ENCODE results near the gene TNIK.
"Not testable (repeated sequence)": the region's sequence is repeated elsewhere in the genome, so short reads cannot be mapped to it uniquely, and the experiment has no call there.

The TNIK gene

DNA sequence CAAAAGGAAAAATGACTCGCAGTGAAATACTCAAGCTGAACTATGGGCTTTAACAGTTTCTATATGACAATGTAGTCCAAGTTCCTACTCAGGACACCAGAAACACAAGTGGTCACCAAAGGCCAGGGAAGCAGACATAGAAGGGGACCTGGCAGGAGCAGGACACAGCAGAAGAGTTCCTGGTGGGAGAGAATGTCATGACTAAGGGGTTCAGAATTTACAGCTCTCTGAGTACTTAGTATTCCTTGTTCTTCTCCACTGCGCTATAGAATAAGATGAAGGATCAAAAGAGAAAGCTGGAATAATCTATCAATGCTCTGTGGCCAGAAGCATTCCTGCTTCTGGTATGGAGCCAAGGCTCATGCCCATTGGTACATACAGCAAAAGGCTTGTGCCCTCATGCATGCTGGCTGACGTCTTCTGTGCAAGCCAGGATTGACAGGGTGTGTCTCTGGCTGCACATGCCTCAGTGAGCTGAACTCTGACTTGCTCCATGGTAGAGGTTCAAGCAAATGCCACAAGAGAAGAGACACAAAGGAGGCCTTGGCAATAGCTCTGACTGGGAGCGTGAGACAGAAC, 305.0 kb downstream of the TNIK start:
- DNase-seq: no peak

DNA sequence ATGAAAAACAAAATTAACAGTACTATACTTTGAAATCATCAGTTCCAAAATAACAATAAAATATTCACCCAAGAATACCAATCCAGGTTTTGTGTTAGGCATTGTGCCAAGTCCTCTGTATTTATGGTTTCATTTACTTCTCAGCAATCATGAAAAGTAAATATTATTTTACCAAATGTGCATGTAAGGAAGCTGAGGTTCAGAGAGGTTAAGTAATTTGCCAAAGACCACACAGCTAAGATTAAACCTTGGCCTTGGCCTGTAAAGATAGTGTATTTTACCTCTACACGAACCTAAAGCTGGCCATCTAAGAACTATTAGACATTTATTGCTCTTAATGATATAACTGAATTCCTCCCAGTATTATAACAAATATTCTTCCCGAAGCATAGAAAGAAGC, 309.3 kb downstream of the TNIK start:
- no peak for DNase-seq

DNA sequence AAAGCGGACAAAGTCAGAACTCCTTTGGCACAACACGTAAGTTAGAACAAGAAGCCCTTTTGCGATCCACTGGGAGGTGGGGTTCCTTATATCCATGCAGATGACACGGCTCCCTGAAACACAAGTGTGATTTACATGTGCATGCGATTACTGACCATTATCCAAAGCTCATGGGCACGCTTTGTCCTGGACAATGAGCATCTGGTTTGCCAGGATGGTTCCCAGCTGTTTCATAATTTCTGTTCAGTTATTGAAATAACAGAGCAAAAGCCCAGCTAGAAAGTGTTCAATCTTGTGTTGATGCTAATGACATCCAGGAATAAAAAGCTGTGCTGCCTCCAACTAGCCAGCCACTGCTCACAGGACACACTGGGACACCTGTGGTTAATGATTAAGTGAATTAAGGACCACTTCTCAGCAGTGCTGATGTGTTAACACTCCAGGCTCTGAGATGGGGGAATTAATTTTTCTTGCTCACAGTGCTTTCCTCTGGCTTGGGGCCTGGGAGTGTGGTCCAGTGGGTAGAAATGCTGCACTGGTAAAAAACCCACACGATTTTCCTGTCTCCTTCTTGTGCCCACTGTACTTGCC, 310.6 kb downstream of the TNIK start:
- DNase-seq: no peak

DNA sequence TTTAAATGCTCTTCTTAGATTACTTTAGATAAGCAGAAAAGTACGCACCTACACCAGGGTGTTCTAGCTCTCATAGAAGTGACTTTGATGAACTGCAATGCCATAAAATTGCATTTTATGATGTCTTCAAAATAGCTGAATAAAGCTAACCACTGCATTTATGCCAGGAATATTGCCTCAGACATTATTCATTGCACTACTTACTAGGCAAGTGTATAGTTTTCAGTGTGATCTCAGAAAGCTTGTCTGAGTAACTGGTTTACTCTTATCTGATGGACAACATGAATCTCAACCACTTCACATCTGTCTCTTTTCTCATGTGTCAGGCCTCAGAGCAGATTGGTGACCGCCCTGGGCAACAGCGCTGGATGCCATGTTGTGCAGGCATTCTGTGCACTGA, 314.4 kb downstream of the TNIK start:
- no peak for DNase-seq

DNA sequence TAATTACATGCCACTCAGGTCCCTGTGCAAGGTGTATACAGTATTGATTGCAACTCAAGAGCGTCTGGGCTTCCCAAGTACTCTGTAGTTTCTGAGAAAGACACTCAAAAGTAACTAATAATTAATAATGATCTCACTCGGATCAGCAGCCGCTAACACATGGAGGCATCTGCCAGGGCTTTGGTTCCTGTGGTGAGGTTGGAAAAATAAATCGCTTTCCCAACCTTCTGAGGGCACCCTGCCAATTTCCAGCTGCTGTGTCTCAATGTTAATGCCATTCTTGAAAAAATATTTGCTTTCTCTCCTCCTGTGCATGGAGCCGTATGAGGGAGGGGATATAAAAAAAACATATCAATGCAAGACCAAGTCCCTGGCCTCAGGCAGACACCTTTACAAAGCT, 317.2 kb downstream of the TNIK start:
- no peak for DNase-seq

DNA sequence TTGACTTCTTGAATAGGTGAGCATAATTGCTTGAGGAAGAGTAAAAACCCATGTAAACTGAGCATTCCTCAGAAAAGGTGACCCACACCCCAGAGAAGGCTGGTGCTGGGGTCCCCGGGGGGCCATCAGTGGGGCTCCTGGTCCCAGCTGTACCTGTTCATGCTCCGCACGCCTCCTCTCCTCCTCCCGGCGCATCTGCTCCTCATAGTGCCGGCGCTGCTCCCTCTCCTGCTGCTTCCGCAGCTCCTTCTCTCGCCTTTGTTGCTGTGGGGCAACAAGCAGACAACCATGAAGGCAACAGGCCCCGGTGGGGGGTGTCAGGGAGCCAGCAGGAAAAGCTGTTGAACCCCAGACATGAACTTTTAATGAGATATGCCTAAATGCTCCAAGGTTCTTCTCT, 320.0 kb downstream of the TNIK start:
- no peak for DNase-seq

DNA sequence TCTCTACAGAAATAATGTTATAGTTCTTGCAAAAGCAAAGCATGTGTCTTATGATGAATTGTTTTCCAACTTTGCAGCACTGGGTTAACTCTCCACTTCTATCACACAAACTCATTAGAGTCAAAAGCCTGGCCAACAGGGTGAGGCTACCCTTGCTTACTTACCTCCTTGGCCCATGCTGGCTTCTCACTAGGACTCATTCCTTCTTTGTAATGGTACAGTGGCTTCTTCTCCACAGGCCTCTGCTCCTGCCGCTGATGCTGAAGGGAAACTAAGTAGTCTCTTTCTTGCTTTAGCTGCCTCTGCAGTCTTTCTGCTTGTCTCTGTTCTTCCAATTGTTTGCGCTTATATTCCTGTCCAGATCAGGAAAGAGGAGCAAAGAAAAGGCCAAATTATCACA, 322.2 kb downstream of the TNIK start:
- no peak for DNase-seq

DNA sequence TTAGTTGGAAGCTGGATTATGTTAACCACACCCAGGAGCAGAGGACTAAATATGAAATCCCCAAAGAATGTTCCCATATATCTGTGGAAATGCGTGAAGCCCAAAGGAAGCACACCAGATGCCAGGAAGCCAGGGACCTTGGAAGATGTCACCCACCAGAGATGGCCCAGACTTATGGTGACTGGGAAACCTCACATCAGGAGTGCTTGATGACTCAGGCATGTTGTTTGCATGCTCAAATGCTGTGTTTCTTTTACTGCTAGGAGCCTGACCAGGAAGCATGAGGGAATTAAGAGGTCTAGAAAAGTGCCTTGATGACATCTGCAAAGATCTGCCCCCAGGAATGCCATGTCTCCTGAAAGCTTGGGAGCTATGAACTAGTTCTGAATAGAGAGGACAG, 324.7 kb downstream of the TNIK start:
- no peak for DNase-seq

DNA sequence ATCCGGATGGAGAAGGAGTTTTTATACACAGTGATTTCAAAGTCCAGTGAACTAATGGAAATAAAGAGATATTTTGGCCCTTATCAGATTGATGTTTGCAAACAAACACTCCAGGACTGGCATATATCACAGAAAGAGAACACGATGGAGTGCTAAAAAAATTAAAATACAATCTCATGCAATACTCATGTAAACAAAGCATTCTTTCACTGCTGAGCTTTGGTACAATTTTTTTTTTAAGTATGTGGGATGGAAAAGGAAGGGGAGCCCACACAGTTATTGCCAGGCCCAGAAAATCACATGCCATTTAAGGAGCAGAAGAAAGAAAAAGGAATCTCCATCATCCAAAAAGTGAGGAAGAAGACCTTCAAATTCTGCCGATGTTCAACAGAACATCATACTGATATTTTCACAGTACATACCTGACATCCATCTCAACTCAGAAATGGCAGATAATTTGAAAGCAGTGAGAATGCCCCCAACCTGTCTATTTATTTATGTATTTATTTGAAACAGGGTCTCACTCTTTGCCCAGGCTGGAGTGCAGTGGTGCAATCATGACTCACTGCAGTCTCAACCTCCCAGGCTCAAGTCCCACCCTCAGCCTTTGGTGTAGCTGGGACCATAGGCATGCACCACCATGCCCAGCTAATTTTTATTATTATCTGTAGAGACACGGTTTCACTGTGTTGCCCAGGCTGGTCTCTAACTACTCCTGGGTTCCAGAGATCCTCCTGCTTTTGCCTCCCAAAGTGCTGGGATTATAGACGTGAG, 326.2 kb downstream of the TNIK start:
- DNase-seq: no peak

DNA sequence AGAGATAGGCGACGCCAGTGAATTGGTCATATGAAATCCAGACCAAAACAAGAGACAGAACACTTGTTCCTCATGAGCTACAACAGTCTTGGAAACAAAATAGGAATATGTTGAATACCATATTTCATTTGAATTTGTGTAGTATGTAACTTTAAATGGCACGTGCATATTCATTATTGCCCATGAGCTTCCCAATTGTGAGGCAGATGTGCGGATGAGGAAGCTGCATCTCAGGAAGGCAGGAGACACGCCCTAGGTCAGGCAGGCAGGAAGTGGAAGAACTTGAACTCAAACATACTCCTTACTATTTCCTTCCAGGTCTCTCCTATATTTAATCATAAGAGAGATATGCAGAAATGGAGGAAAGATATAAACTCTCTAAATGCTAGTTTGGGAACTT, 326.9 kb downstream of the TNIK start:
- DNase-seq: no peak

DNA sequence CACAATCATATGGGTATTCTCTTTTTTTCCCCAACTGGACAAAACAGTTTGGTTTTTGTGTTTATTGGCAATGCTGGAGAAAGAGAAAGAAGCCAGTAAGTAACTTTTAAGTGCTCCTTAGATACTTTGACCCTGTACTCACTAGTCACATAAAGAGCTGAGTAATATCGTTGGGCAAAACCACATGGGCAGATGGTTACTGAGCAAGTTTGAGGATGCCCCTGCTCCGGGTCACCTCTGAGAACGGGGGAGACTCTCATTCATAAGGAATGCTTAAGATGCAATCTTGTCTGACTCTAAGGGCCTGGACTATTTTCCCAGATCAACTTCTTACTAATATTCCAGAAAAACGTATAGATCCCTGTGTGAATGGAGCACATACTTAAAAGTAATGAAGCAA, 327.3 kb downstream of the TNIK start:
- DNase-seq: no peak

DNA sequence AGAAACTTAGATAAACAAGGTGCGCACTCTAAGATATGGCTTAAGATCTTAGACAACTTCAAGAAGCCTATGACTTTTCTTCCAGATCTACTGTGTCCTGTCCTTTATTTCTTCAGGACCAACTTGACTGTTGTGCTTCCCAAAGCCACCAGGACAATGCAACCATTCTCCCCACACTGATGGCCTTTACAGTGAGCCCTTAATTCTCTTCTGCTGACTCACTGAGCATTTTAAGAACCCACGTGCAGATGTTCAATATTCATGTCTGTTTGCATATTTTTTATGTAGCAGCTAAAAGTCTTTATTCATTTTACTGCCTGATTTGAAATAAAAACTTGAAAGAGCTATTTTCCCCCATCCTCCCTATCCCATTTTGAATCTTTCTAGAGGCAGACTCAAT, 330.4 kb downstream of the TNIK start:
- DNase-seq: no peak

DNA sequence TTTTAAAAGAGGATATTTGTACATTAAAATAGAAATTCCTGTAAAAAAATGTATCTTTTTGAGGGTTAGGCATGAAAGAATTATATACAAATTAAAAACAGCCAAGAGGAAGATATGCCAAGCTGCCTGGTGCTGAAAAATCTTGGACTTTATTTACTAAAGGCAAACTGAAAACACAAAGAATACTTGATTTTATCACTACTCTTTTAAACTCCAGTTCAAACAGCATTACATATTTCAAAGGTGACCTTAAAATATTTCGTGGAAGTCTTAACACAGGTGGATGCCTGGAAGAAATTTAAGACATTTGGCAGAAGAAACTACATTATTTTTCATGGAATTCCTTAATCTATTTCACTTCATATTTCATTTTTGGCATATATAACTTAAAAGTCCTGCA, 332.6 kb downstream of the TNIK start:
- no peak for DNase-seq

DNA sequence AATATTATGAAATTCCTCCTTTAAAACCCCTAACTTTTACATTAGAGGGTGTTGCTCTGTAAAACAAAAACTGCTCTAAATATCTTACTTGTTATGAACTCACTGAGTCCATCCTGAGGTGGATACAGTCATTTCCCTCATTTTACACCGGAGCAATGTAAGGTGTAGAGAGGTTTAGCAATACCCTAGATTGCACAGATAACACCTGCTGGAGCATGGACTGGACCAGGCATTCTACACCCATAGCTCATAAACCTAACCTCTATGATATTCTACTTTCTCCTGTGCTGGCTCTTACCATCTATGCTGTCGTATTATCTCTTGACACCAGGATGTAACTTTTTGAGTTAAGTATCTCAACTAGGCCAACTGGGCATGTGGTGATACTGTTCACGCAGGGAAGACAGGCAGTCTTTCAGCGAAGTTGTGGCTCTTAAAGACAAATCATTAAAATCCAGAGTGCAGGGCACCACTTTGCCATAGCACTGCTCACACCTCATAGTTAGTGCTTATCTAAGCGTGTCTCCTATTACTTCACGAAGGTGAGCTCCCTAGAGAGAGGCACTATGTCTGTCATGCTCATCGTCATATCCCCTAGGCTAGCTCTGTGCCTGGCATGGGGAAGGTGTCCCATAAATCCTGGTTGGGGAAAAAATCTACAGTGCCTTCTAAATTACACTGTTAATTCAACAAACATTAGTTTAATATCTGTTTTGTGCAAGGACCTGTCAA, 333.6 kb downstream of the TNIK start:
- no peak for DNase-seq

DNA sequence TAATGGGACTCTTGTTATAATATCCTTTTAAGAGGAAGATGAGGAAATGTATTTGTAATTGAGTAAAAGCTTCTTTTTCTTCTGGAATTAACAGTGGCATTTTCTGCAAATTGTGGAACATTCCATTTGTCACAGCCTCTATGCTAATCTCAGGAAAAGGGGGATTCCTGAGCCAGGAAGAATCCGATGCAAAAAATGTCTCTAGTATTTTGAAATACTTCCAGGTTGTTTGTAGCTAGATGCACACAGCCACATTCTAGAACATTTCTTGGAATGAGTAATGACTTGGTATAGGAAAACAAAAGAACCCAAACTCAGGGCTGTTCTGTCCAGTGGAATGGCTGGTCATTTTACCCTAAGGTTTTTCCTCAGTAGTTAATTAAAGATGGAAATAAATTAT, 335.2 kb downstream of the TNIK start:
- no peak for DNase-seq

DNA sequence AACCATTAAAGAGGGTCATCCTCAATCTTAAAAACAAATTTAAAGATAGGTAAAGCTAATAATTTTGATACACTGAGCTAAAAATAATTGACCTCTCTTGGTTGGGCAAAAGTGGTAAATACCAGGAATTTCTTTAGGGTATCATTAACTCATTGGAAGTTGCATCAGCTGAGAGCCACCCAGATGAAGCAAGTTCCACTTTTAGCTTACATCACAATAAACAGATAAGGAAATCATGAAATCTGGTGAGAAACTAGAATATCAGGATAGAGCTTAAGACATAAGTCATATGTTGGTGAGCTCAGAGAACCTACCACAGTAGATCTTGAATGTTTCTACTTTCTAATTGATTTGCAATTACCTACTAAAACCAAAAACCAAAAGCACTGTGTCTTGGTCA, 336.3 kb downstream of the TNIK start:
- DNase-seq: no peak

DNA sequence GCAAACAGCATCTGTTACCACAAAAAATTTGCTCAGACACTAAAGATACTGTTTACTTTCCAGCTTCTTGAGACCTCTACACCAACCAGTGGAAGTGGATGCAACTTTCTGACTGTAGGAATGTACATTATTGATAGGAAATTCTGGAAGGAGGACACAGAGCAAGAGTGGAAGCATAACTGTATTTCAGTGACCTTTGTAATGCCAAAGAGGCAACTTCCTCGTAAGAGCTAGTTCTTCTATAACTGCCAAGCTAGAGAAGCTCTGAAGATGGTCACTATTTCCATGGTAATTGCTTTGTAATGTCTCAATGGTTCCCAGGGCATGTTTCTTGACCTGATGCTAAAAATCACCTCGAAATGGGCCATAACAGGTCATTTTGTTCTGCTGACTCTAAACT, 337.3 kb downstream of the TNIK start:
- no peak for DNase-seq

DNA sequence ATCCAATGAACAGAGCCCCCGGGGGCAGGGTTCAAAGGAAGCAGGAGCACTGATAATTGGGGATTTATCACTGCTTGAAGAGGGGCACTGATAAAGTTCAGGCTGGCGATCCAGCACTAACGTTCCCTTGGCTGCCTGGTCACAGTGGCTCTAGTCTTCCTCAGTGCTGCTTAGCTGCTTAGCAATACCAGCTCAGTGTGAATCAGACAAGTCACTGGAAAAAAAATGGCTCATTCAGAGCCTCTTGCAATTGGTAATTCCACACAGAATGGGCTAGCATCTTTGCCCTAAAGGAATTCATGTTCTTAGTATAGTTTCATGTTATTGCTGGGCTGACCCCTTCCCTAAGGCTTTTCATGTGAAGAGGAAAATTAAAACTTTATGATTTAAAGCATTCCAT, 338.0 kb downstream of the TNIK start:
- no peak for DNase-seq

DNA sequence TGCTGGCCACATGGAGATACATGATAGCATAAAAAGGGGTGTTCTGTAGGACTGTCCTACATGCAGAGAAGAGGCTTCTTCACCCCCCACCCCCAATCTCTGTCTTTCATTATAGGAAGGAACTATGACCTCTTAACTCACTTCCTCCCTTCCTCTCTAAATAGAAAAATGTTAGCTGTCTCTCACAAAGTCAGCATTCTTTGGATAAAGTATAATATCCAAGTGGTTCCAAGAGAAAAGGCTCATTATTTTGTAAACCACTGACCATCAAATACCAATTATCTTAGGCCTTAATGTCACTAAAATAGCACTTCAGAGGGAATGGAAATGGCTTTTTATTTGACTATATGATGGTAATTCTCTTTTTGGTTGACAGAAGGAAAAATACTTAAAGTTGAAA, 338.4 kb downstream of the TNIK start:
- DNase-seq: no peak

DNA sequence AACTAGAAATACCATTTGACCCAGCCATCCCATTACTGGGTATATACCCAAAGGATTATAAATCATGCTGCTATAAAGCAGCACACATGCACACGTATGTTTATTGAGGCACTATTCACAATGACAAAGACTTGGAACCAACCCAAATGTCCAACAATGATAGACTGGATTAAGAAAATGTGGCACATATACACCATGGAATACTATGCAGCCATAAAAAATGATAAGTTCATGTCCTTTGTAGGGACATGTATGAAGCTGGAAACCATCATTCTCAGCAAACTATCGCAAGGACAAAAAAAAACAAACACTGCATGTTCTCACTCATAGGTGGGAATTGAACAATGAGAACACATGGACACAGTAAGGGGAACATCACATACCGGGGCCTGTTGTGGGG, 340.8 kb downstream of the TNIK start:
- DNase-seq: not testable (repeated sequence)

DNA sequence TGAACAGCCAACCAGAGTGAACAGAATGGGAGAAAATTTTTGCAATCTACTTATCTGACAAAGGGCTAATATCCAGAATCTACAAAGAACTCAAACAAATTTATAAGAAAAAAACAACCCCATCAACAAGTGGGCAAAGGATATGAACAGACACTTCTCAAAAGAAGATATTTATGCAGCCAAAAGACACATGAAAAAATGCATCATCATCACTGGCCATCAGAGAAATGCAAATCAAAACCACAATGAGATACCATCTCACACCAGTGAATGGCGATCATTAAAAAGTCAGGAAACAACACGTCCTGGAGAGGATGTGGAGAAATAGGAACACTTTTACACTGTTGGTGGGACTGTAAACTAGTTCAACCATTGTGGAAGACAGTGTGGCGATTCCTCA, 341.2 kb downstream of the TNIK start:
- not testable (repeated sequence) for DNase-seq

DNA sequence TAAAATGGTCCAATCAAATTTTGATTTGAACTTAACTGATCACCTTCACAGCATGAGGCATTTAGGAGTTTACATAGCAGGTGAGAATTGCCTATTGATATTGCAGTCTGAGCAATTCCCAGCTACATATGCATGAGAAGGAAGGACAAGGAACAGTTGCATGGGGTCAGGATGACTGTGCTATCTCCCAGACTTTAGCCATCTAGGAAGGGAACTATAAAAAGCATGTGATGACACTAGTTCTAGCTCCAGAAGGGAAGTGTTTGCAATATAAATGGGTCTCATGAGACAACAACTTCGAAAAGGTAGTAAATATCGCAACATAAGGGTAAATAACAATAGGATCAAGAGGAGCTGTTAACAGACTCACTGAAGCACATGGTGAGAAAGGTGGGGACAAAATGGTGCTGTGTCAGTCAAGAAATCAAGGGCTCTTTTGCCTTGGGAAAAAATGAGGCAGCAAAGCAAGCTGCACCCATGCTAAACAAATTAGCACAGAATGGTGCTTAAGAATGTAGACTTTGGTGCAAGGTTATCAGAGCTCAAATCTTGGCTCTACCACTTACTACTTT, 343.3 kb downstream of the TNIK start:
- DNase-seq: no peak

DNA sequence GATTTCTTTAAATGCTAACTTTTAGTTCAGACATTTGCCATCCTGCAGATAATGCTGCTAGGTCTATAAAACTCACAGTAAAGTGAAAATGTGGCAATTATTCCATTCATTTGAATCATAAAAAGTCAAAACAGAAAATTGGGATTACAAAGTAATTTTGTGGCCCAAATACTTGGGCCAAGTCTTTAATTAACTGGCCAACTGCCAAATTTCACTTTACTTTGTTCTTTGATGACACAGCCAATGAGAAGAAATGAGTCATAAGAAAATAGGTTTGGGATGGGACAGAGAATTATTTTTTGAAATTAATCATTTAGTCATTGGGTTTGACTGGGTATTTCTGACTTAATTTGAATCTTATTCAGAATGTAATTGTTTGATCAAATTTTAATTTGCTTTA, 343.8 kb downstream of the TNIK start:
- DNase-seq: no peak

DNA sequence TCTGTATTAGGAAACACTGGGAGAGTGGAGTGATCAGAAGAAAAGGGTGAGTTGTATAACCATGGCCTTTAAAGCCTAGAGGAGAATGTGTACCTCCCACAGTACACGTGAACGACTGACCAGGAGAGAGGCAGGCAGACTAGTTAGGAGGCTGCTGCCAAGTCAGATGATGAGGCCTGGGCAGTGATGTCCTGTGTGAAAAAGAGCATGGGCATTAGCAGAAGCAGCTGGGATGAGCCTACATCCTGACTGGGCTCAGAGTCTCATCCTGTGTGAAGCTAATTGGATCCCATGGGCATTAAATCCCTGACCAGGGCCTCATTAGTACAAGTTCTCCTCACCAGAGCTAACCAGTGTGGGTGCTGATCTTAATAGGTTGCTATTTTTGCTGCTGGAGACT, 344.5 kb downstream of the TNIK start:
- no peak for DNase-seq

All from SHP77 treated with DMSO at 0.1 percent for 48 hours (cell line).